GM21786 (cell line): ENCODE data around the gene NEMP1.

Source experiments
- ATAC-seq: cut with Tn5 transposase; IDR thresholded peaks from one replicate; pipeline ENCODE4 v1.9.1; 2021; ENCODE audit not compliant: unreplicated experiment

The NEMP1 gene

DNA sequence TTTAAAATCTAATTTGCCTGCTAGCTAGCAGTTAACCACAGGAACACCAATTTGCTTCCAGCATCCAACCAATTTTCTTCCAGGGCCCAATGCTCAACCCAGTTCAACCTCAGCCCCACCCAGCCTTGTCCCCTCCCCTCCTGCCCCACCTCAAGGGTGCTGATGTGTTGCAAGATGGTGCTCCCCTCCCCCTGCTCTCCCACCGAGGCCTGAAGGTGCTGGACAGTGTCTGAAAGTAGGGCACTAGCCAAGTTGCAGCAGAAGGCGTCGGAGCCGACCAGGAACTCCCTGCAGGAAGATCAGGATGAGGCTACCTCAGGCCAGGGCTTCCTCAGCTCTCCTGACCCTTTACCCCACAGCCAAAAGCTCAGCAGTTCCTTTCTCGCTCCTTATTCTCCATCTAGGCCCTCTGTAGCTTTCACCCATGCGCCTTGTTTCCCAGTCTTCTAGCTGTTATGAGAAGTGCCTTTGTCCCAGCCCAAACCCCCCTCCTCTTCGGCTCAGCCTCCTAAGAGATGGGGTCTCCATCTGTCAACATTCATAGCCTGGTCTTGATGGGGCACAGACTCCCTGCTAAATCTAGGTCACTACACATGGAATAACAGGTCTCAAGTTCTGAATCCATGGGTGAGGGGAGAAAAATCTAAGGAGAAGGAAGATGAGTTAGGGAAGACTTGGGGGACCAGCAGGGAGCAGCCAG is 29.0 kb upstream of the NEMP1 start:
- no peak for ATAC-seq

DNA sequence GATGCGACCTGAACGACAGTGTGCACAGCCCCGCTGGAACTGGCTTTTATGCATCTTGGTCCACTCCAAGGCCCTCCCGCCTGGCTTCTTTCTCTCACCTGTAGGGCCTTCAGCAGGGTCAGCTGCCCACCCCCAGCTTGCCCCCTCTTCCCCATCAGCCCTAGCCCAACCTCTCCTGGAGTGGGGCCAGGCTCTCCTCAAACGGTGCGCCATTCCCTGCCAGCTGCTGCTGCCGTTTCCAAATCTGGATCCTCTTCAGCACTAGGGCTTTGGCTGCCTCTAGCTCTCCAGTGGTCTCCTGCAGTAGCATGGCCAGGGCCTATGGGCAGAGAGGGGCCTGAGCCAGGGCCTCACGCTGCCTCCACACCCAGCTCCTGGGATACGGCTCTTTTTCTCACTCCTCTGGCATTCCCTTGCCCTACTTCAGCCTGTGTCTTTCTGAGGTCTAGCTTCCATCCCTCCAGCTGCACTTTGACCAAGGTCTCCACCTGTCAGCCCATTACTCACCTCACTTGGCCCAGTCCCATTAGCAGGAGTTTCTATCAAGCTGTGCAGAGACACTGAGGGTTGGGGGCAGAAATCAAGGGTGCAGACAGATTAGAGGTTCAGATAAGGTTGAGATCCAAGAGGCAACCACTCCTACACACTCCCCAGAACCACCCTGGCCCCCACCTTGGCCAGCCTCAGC is 27.6 kb upstream of the NEMP1 start:
- ATAC-seq = no peak

DNA sequence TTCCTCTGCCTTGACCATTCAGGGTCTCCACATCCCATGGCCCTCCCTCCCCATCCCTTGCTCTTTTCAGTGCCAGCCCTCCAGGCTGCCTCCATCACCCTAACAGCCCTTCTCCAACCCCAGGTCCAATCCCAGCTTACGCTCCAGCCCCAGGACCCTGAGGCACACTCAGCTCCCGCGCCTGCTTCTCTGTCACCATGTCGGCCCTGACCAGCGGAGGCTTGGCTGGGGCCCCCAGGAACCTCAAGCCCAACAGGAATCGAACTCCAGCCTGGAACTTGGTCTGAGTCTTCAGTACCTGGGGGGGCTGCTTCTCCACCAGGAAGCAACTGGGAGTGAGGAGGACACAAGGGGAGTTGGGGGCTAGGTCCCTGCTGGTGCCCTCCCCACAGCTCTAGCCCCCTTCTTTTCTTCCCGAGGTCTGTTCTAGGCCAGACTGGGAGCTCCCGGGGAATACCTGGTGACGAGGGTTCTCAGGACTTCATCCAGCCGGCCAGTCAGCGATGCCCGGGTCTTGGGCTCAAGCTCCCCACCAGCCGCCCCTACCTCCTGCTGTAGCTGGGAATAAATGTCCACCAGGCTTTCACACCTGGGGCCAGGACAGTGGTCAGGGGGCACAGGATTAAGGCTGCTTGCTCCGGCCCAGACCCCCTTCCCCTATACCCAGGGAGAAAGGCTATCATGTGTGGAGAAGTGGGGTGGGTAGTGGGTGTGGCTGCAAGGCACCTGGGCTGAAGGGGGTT is 26.6 kb upstream of the NEMP1 start:
- no peak for ATAC-seq

DNA sequence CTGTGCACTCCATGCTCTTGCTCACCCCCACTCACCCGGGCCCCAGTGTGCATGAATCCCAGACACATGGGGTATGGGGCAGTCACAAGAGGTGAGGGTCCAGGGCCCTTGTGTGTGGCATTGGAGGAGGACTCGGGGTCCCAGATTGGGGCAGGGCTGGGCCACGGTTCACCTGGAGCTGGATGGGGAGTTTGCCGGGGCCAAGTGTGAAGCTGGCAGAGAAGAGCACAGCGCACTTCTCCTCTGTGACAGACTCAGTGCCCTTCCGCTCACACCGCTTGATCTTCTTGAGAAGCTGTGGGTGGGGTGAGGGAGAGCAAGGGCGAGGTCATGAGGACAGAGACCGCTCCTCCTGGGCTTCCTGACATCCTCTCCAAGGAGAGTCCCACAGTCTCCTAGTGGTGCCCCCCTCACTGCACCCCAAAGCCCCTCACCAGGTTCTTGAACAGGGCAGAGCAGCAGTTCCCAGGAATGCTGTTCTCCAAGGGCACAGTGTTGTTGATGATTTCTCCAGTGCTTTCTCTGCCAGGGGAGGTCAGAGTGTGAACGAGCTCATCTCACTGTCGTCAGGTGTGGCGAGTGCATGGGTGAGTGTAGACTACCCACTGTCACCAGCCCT is 25.8 kb upstream of the NEMP1 start:
- no peak for ATAC-seq

DNA sequence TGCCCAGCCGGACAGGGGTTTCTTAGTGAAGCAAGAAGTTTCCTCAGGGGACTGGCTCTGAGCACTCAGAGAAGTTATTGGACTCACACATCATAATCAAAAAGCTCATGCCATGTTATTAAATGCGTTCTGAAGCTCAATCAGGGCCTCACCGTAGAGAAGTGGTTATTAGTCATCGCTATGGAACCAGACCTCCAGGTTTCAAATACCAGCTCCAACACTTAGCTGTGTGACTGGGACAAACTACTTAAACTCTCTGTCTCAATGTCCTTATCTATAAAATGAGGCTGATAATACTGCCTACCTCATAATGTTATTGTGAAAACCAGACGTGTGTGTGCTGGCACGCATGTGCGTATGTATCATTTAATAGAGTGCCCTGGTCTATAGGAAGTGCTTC is 25.3 kb upstream of the NEMP1 start:
- ATAC-seq = no peak

DNA sequence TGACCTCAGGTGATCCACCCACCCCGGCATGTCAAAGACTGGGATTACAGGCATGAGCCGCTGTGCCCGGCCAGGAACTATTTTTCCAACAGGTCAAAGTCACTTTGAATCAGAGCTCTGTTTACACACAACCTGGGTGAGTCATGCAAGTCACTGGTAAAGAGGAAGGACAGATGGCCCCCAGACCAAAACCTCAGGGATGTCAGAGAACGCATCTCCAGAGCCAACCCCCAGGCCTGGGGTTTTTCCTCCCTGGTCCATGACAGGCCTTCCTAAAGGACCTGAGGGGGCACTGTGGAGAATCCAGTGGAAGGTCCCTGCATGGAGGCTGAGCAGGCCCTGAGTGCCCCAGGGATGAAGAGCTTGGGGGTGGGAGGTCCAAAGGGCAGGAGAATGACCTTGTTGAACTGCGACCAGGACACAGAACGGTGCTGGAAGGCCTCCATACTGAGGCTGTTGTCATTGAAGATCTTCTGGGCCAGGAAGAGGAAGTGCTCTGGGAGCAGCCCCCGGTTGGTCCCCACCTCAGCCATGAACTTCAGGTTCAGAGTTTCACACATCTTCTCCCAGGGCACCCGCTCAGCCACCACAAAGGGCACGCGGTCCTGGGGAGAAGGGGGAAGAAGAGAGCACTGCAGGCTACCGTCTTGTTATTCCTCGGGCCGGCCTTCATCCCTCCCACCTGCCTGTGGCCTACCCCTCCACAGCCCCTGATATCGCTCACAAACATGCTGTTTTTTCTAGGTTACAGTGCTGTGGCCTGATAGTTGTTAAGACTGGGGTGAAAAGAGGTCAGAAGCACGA is 23.5 kb upstream of the NEMP1 start:
- no peak for ATAC-seq

DNA sequence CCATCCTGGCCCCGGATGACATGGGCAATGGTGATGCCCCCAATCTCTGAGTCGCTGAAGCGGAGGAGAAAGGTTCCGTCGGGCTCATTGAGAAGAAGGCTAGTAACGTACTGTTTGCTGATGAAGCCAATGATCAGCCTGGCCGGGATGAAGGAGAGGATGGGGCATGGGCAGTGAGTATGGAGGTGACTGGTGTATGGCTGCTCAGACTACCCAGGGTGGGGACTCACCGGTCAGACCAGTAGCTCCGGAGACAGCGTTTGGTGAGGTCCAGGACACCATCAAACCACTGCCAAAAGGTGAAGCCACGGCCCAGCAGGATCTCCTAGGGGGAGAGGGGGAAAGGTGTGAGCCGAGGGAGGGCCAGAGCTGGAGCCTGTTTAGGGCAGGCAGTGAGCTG is 21.2 kb upstream of the NEMP1 start:
- ATAC-seq = no peak

DNA sequence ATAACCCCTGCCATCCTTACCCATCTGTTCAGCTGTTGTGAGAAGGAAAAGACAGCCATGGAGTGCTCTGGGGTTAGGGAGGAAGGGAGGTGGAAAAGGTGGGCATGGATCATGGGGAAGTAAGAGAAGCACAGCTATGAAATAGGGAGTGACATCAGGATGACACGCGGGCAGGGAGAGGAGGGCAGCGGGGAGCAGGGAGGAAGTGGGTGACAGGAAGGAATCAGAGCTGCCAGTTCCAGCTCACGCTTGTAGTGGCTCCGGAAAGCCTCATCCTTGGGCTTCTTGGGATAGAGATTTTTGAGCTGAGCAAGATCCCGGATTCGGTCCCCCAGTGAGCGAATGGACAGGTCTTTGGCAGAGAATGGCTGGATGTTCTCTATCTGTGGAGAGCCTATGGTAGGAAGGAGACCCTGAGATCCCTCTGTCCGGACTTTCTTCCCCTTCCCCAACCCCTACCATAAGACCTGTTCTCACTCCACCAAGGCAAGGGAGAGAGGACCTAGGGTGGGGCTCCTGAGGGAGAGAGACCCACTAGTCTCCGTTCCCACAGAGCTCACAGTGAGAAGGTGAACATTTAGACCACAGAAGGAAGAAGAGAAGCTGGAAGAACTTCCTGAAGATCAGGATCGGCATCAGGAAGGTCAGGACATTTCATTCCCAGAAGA is 20.6 kb upstream of the NEMP1 start:
- no peak for ATAC-seq

DNA sequence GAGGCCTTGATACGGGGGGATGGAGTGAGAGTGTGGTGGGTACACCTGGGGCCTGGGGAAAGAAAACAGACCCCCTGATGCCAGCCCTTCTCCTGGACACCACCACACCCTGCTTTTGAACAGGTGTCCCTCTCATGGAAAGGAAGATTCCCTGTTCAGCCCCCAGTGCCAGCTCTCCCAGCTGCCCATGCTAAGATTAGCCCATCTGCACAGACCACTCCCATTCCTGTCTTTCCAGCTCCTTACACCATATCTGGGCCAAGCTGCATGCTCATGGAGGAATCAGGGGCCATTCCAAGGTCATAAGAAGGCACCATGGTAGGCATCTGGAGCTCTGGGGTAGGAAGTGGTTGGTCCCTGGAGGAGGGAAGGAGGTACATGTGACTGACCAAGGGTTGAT is 20.0 kb upstream of the NEMP1 start:
- ATAC-seq = no peak

DNA sequence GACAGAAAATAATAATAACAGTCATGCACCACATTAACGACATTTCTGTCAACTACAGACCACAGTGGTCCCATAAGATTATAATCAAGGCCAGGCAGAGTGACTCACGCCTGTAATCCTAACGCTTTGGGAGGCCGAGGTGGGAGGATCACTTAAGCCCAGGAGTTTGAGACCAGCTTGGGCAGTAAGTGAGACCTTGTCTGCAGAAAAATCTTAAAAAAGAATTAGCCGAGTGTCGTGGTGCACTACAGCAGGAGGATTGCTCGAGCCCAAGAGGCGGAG is 18.9 kb upstream of the NEMP1 start:
- ATAC-seq = no peak

DNA sequence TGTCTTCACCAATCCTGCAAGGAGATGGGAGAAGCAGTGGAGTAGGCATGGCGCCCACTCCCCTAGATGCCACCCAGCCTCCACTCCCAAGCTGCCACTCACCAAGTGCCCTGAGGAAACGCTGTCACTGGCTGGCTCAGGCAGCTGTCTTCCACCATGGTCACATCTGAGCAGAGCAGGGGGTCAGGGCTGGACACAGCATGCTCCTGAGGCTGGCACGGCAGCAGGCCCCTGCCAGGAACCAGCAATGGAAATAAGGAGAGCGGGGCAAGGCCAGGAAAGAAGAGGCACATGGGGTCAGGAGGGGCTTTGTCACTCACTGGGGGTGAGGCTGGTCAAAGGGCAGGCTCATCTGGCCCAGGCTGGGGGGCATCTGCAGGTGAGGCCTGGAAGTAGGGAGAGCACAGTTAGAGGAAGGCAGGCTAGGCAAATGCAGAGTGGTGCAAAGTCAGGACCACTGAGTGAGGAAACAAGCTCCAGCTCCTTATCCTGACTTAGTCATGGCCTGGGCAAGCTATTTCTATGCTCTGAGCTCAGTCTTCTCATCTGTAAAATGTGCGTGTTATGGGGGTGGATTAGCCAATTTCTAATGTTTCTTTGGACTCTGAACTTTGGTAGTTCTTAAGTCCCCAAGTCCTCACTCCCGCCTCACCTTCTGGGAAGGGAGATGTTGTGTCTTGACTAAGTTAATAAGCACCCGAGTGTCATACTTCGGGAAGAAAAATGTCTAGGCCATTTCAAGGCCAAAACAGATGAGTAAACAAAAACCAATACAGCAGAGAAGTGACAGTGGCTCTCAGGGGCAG is 18.4 kb upstream of the NEMP1 start:
- no peak for ATAC-seq

DNA sequence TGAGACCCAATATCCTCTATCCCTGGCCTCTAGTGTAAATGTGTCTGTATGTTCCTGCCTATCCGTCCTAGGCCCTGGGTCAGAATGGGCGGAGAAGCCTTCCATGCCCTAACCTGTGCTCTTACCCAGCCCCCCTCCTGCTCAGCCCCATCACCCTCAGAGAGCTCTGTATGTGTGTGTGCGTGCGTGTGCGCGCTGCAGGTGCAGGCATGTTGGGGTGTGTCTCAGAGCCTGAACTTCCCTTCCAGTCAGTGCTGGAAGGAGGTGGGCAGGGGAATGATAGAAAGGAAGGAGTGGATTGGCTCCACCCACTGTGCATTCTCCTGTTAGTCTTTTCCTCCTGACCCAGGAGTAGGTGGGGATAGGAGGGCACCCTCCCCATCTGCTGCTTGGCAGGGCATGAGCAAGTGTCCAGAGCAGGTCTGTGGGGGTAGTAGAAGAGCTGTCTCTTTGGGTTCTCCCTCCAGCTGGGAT is 17.5 kb upstream of the NEMP1 start:
- ATAC-seq = no peak

DNA sequence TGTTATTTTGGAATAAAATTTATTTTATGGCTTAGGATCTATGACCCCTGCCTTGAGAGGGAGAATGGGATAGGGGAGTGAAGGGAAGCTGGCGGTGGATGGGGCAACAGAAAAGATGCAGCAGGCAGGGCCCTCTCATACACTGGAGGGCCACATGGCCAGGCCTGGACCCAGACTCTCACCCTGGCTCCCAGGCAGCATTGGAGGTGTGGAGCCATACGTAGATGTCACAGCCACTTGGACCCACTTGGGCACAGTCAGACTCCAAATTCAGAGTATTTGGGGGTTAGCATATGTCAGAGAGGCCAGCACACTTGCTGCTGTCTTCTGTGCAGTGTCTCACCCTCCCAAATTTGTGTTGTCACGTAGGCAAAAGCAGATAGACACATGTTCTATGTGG is 16.8 kb upstream of the NEMP1 start:
- ATAC-seq = no peak

DNA sequence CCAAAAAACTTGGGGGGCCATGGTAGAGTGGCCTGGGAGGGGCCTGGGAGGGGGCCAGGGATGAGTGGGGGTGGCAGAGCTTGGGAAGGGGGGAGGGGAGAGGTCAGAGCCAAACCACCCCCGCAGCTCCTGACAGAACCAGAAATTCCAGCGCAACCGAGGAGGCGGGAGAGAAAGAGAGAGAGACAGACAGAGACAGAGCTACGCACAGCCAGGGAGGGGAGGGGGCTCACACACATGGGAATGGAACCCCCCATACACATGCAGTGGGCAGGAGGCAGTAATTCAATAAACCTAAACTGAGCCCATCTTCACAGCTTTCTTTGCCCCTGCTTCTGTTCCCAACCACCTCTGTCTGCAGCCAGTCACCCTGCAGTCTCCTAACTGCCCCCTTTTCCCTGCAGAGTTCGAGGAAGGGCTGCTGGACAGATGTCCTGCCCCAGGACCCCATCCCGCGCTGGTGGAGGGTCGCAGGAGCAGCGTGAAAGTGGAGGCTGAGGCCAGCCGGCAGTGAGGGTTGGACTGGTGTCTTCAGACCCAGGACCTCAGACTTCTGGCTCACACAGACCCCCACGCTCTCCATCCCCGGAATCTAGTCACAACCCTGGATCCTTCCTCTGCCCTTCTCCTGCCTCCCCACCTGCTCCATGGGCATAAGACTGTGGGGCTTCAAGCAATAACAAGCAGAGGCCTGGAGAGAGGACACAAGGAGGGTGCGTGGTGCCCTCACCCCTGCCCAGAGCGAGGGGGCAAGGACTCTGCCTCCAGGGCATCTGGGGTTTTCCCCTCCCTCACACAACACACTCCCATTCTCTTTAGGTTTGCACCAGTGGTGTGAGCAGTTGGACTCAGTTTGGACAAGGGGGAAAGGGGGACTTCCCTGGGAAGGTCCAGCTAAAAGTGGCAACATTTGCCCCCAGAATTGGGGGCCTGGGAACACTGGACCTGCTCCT is 15.9 kb upstream of the NEMP1 start:
- no peak for ATAC-seq

DNA sequence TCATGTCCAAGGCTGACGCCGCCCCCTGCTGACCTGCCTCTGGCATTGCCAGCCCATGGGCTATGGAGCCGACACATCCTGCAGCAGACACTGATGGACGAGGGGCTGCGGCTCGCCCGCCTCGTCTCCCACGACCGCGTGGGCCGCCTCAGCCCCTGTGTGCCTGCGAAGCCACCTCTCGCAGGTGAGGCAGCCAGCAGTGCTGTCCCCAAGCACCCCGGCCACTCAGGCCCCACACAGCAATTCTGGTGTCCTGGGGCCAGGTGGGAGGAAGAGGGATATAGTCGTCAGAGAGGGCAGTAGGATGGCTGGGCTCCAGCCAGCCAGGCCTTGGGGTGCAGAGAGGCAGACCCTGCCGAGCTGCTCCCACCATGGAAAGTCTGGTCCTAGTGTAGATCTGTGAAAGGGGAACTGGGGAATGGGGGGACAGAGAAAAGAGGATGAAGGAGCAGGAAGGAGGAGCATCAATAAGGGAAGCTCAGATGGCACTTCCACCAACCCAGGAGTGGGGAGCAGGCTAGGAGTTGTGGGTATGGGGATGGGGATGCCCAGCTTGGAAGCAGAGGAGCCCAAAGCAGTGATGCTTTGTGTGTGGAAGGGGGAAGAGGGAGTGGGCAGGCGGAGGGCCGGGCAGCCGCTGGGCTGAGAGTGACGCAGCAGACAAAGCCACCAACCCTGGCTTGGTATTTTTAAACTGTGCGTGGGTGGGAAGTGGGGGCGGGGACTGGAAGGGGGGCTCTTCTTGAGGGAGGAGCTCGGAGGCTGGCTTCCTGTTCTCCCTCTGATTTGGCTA is 15.0 kb upstream of the NEMP1 start:
- peak; percentile 32 for ATAC-seq

DNA sequence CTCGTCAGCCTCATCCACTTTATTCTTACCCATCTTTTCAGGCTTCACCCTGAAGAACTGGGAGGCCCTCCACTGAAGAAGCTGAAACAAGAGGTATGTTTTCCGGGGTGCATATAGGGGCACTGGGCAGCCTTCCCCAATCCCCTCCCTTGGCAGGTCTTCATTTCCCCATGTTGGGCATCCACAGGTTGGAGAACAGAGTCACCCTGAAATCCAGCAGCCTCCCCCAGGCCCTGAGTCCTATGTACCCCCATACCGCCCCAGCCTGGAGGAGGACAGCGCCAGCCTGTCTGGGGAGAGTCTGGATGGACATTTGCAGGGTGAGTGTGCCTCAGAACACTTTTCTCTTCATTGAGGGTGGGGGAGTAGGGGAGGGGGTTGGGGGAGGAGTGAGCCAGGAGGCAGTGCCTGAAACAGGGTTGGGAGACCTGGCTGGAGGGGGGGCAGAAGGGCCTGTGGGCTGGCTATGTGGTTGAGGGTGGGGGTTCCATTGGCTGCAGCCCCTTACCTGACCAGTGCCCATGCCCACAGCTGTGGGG is 14.4 kb upstream of the NEMP1 start:
- no peak for ATAC-seq

DNA sequence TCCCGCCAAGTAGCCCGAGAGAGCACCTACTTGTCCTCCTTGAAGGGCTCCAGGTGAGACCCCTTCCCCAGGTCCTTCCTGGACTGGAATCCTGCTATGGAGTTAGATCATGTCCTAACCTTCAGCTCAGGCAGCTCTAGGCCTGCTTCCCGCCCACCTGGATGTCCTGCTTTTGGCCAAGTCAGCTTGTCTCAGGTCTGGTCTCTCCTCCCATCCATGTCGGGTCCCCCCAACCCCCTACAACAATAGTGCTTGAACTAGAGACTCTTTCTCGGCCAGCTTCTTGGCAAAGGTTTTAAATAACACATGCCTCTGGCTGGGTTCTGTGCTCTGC is 13.9 kb upstream of the NEMP1 start:
- no peak for ATAC-seq
